ENCODE results near the gene TRAK1.

Gene TRAK1

GRCh38 chr3:42157540-42158538 lies 66.7 kb downstream of the TRAK1 start:
- DNase-seq (ENCODE audit: low spot score): no peak

- DNase-seq (ENCODE audit: low spot score): no peak
These were observed 68.0 kb downstream of the TRAK1 start for GRCh38 chr3:42159147-42159546.

- DNase-seq (ENCODE audit: low spot score): peak; percentile 85
These were observed 68.7 kb downstream of the TRAK1 start for GRCh38 chr3:42159706-42160472.

GRCh38 chr3:42161050-42161935 lies 70.1 kb downstream of the TRAK1 start:
- no peak for DNase-seq (ENCODE audit: low spot score)

GRCh38 chr3:42162462-42162861 lies 71.3 kb downstream of the TRAK1 start:
- no peak for DNase-seq (ENCODE audit: low spot score)

GRCh38 chr3:42163622-42164244 lies 72.6 kb downstream of the TRAK1 start:
- no peak for DNase-seq (ENCODE audit: low spot score)

- no peak for DNase-seq (ENCODE audit: low spot score)
These were observed 73.5 kb downstream of the TRAK1 start for GRCh38 chr3:42164656-42165055.

- DNase-seq (ENCODE audit: low spot score): no peak
These were observed 74.1 kb downstream of the TRAK1 start for GRCh38 chr3:42165211-42165610.

GRCh38 chr3:42166214-42166613 lies 75.1 kb downstream of the TRAK1 start:
- no peak for DNase-seq (ENCODE audit: low spot score)

GRCh38 chr3:42166662-42167300 lies 75.6 kb downstream of the TRAK1 start:
- no peak for DNase-seq (ENCODE audit: low spot score)

GRCh38 chr3:42169579-42170120 lies 78.5 kb downstream of the TRAK1 start:
- DNase-seq (ENCODE audit: low spot score): no peak

GRCh38 chr3:42172047-42172654 lies 81.0 kb downstream of the TRAK1 start:
- no peak for DNase-seq (ENCODE audit: low spot score)

GRCh38 chr3:42173307-42173706 lies 82.2 kb downstream of the TRAK1 start:
- no peak for DNase-seq (ENCODE audit: low spot score)

- no peak for DNase-seq (ENCODE audit: low spot score)
These were observed 83.7 kb downstream of the TRAK1 start for GRCh38 chr3:42174679-42175385.

- no peak for DNase-seq (ENCODE audit: low spot score)
These were observed 84.5 kb downstream of the TRAK1 start for GRCh38 chr3:42175386-42176240.

- no peak for DNase-seq (ENCODE audit: low spot score)
These were observed 85.3 kb downstream of the TRAK1 start for GRCh38 chr3:42176242-42177034.

GRCh38 chr3:42177068-42177800 lies 86.1 kb downstream of the TRAK1 start:
- DNase-seq (ENCODE audit: low spot score): no peak
